Body of pancreas (tissue), 4 donors: ENCODE measurements around the gene UPF2. TPM values are rescaled to one million over a fixed set of nuclear protein-coding genes. Genes with fewer than 3 reads are reported as not detected.

Experiments
- ATAC-seq: fragments of 150-250 bp; one replicate; pipeline ENCODE4 v1.9.1; 2016
- DNase-seq, 4 donors: peaks; one replicate each; pipeline ENCODE4 v3.0.0-alpha.2; 2019
- H3K27ac ChIP-seq, 4 donors: fragments of 200-600 bp; sonication (generic); 1 replicate in 3 of 4; 2 replicates in 1 of 4; pipeline versions ENCODE4 v1.5.1 to v1.6.1; 2016 to 2019; ENCODE audit warnings: mild to moderate bottlenecking in 1 of 4, mixed read lengths in 1 of 4, moderate library complexity in 1 of 4
- H3K27me3 ChIP-seq, 2 donors: fragments of 200-600 bp; sonication (generic); one replicate each; pipeline ENCODE4 v1.6.0; 2016; ENCODE audit warnings: mild to moderate bottlenecking in 1 of 2
- H3K36me3 ChIP-seq, 2 donors: fragments of 200-600 bp; sonication (generic); replicated peaks in 1 of 2; 2 replicates each; pipeline ENCODE4 v1.5.1; 2016; ENCODE audit warnings: low read depth in 2 of 2; ENCODE audit not compliant: insufficient read depth in 1 of 2
- H3K4me1 ChIP-seq: fragments of 200-600 bp; sonication (generic); one replicate; pipeline ENCODE4 v1.6.0; 2016
- H3K4me3 ChIP-seq, 2 donors: fragments of 200-600 bp; sonication (generic); 1 replicate in 1 of 2; 2 replicates in 1 of 2; pipeline ENCODE4 v1.5.1; 2016 to 2019
- H3K9me3 ChIP-seq, 3 donors: fragments of 200-600 bp; sonication (generic); 1 replicate in 2 of 3; 2 replicates in 1 of 3; pipeline ENCODE4 v1.5.1; 2016
- CTCF ChIP-seq, 7 experiments: fragments of 450-650 bp in 4 of 7; fragments of 200-600 bp in 3 of 7; sonication (generic) in 3 of 7; IDR thresholded peaks; one replicate each; pipeline ENCODE4 v1.5.1; 2016 to 2019; ENCODE audit warnings: antibody characterized with exemption in 7 of 7
- POLR2A ChIP-seq, 3 donors: fragments of 450-650 bp; IDR thresholded peaks; one replicate each; pipeline ENCODE4 v1.6.1; 2016; ENCODE audit warnings: antibody characterized with exemption in 3 of 3, mild to moderate bottlenecking in 2 of 3
- WGBS, 2 donors: methylation state at CpG; one replicate each; pipeline ENCODE4 v1.1.5; 2017; 5-methylcytosine and 5-hydroxymethylcytosine counted together
- intact Hi-C: fragments of 100-400 bp; cut with DNase I; formaldehyde crosslinking; loops from one replicate; pipeline ENCODE4 v1.15.1; 2023
- total RNA-seq, 2 donors: library from RNA; depleted of rRNA; stranded (reverse); fragments of >200 nt; gene quantifications; one replicate each; pipeline ENCODE4 v1.1.0, GENCODE V29; 2016

The UPF2 gene
- total RNA-seq, 2 donors from 2014 or later: 11.2 to 16.9 TPM

- no peak for DNase-seq
- ATAC-seq: no peak
- no peaks in the 10 kb centered on the region for H3K9me3 ChIP-seq
- no peak overlapping the region for H3K27ac ChIP-seq
- no peak for TF ChIP-seq POLR2A (IDR thresholded peaks at IDR 0.05)
- TF ChIP-seq CTCF (IDR thresholded peaks at IDR 0.05): no peak
- no peaks in the 10 kb centered on the region for H3K27me3 ChIP-seq
- H3K36me3 ChIP-seq: peaks cover 0 to 10% of the 10 kb centered on the region in 2 donors
- intact Hi-C loops: no loop called here
- WGBS, 2 donors: 93 to 95% methylated on average over 4 of the region's 4 CpGs
- H3K4me1 ChIP-seq: no peaks in the 10 kb centered on the region
- H3K4me3 ChIP-seq: no peak overlapping the region
These were observed 35.9 kb downstream of the UPF2 start for GRCh38 chr10:12006671-12007070.

GRCh38 chr10:11993834-11994468 is 48.7 kb downstream of the UPF2 start:
- Histone ChIP-seq H3K27me3 (no peaks in the 10 kb centered on the region), H3K36me3 (peaks cover 3 to 4% of the 10 kb centered on the region in 2 donors), H3K4me1 (peaks cover 12% of the 10 kb centered on the region), H3K4me3 (no peak overlapping the region), H3K27ac (peak overlapping the region in 1 of 4 donors; percentile 34), H3K9me3 (no peaks in the 10 kb centered on the region)
- DNase-seq (no peak), ATAC-seq (no peak)
- no peak for TF ChIP-seq CTCF (IDR thresholded peaks at IDR 0.05)
- no peak for TF ChIP-seq POLR2A (IDR thresholded peaks at IDR 0.05)
- WGBS, 2 donors: 60 to 74% methylated on average over 6 of the region's 6 CpGs
- intact Hi-C loops: no loop called here

- ATAC-seq (peak; percentile 62), DNase-seq (peak in 1 of 4 donors; percentile 22)
- H3K27me3 ChIP-seq: no peaks in the 10 kb centered on the region
- H3K4me1 ChIP-seq: peaks cover 38% of the 10 kb centered on the region
- H3K9me3 ChIP-seq: no peaks in the 10 kb centered on the region
- H3K36me3 ChIP-seq: no peaks in the 10 kb centered on the region
- intact Hi-C loops: no loop called here
- H3K4me3 ChIP-seq: no peak overlapping the region
- no peak for TF ChIP-seq CTCF (IDR thresholded peaks at IDR 0.05)
- no peak for TF ChIP-seq POLR2A (IDR thresholded peaks at IDR 0.05)
- 15 to 26% methylated on average over 1 of the region's 1 CpG for WGBS, 2 donors
- peak overlapping the region; percentile 18 to 75 (median 56) for H3K27ac ChIP-seq
These were observed 53.7 kb downstream of the UPF2 start for GRCh38 chr10:11988924-11989323.

- H3K27ac ChIP-seq: peak overlapping the region in 3 of 4 donors; percentile 41 to 74 (median 64)
- no peak overlapping the region for H3K4me3 ChIP-seq
- H3K4me1 ChIP-seq: peaks cover 38% of the 10 kb centered on the region
- no peak for TF ChIP-seq POLR2A (IDR thresholded peaks at IDR 0.05)
- TF ChIP-seq CTCF (IDR thresholded peaks at IDR 0.05): peak; percentile 74 to 95 (median 87)
- ATAC-seq (peak; percentile 81), DNase-seq (peak; percentile 83 to 90 (median 85))
- 21 to 25% methylated on average over 7 of the region's 7 CpGs for WGBS, 2 donors
- H3K27me3 ChIP-seq: no peaks in the 10 kb centered on the region
- no peaks in the 10 kb centered on the region for H3K9me3 ChIP-seq
- H3K36me3 ChIP-seq: peaks cover 0 to 2% of the 10 kb centered on the region in 2 donors
- intact Hi-C loops: no loop called here
These were observed 55.9 kb downstream of the UPF2 start for GRCh38 chr10:11986593-11987216.
